ENCODE data around the gene EXD2.

DNA sequence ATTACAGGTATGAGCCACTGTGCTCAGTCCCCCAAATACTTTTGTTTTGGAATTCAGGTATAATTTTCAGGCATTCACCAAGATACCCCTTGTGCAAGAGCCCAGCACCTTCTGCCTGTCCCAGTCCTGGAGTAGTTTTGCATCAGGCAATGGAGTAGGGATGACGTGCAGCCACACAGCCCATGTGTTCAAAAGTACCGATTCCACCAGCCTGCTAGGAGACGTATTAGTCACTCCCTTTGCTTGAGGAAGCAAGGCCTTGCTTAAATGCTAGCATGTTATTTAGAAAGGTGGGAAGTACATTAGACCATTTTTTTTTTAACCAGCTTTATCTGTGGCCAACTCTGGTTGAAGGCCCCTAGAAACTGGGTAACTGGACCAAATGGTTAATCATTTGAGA lies 53.6 kb downstream of the EXD2 start:
- TF ChIP-seq POLR2AphosphoS5 (IDR thresholded peaks at IDR 0.05) = no peak
- TF ChIP-seq, protein P1, sequence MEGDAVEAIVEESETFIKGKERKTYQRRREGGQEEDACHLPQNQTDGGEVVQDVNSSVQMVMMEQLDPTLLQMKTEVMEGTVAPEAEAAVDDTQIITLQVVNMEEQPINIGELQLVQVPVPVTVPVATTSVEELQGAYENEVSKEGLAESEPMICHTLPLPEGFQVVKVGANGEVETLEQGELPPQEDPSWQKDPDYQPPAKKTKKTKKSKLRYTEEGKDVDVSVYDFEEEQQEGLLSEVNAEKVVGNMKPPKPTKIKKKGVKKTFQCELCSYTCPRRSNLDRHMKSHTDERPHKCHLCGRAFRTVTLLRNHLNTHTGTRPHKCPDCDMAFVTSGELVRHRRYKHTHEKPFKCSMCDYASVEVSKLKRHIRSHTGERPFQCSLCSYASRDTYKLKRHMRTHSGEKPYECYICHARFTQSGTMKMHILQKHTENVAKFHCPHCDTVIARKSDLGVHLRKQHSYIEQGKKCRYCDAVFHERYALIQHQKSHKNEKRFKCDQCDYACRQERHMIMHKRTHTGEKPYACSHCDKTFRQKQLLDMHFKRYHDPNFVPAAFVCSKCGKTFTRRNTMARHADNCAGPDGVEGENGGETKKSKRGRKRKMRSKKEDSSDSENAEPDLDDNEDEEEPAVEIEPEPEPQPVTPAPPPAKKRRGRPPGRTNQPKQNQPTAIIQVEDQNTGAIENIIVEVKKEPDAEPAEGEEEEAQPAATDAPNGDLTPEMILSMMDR (IDR thresholded peaks at IDR 0.05) = no peak
- TF ChIP-seq EP300 (IDR thresholded peaks at IDR 0.05) = no peak
- TF ChIP-seq POLR2A (IDR thresholded peaks at IDR 0.05) = no peak

Measured in stomach (tissue), 4 donors.